H1 (cell line): Measurements from ENCODE around the gene ANO2. TPM values are rescaled to one million over a fixed set of nuclear protein-coding genes. Genes with fewer than 3 reads are reported as not detected.

Experiments used
- CTCF ChIA-PET: fragments of 300-600 bp; sonication (Branson Sonifier 250); formaldehyde crosslinking; loops from one replicate; lab custom pipeline; 2021; ENCODE audit not compliant: partially characterized antibody; lab: Charles Lee
- POLR2A ChIA-PET: fragments of 300-600 bp; sonication (Branson Sonifier 250); formaldehyde crosslinking; loops from one replicate; lab custom pipeline; 2021; ENCODE audit warnings: inconsistent platforms; ENCODE audit not compliant: partially characterized antibody; lab: Charles Lee
- DNase-seq, 2 experiments: peaks; one replicate each; pipeline versions ENCODE4 v3.0.0 to v3.0.0-alpha.2; 2010 to 2022; ENCODE audit warnings: low spot score in 2 of 2, low read depth in 1 of 2, mixed read lengths in 1 of 2
- FAIRE-seq: peaks from 2 replicates; lab custom pipeline; 2011; peaks lifted over from hg19 to GRCh38; lab: Jason Lieb, UNC
- H2AFZ ChIP-seq: 2 replicates; pipeline ENCODE4 v1.8.1; 2012; ENCODE audit warnings: low read length, inconsistent platforms
- H2AK5ac ChIP-seq: 2 replicates; pipeline ENCODE4 v1.6.1; 2013; ENCODE audit warnings: low read depth, low read length
- H2BK120ac ChIP-seq: replicated peaks from 2 replicates; pipeline ENCODE3; 2013; ENCODE audit warnings: low read depth, low read length, inconsistent platforms
- H2BK12ac ChIP-seq: 2 replicates; pipeline ENCODE4 v1.6.1; 2013; ENCODE audit warnings: low read depth, low read length
- H2BK15ac ChIP-seq: 2 replicates; pipeline ENCODE4 v1.6.1; 2013; ENCODE audit warnings: low read length
- H2BK20ac ChIP-seq: 2 replicates; pipeline ENCODE4 v1.6.1; 2013; ENCODE audit warnings: low read length
- H2BK5ac ChIP-seq: 2 replicates; pipeline ENCODE4 v1.6.1; 2013; ENCODE audit warnings: low read depth, low read length
- H3K14ac ChIP-seq: 2 replicates; pipeline ENCODE4 v1.6.1; 2013; ENCODE audit warnings: inconsistent platforms; ENCODE audit not compliant: insufficient read length
- H3K18ac ChIP-seq: 2 replicates; pipeline ENCODE4 v1.6.1; 2013; ENCODE audit warnings: low read length; ENCODE audit errors: extremely low read depth
- H3K23ac ChIP-seq: 2 replicates; pipeline ENCODE4 v1.6.1; 2013; ENCODE audit warnings: inconsistent platforms; ENCODE audit not compliant: insufficient read length
- H3K23me2 ChIP-seq: 2 replicates; pipeline ENCODE4 v1.6.1; 2013; ENCODE audit warnings: low read depth, low read length
- H3K27ac ChIP-seq: 2 replicates; pipeline ENCODE4 v1.6.1; 2011; ENCODE audit warnings: low read depth, low read length, inconsistent platforms
- H3K27me3 ChIP-seq, 4 experiments: replicated peaks in 1 of 4; 1 replicate in 1 of 4; 2 replicates in 3 of 4; pipeline versions ENCODE4 v1.6.1 to v1.8.1; 2011 to 2013; ENCODE audit warnings: low read length in 3 of 4, mild to moderate bottlenecking in 3 of 4, inconsistent platforms in 2 of 4, mixed read lengths in 2 of 4, moderate library complexity in 1 of 4; ENCODE audit not compliant: control insufficient read depth in 3 of 4, insufficient read depth in 3 of 4; ENCODE audit errors: extremely low read depth in 1 of 4
- H3K36me3 ChIP-seq, 4 experiments: 2 replicates each; pipeline versions ENCODE4 v1.6.1 to v1.8.1; 2011 to 2013; ENCODE audit warnings: mild to moderate bottlenecking in 4 of 4, low read length in 3 of 4, moderate library complexity in 2 of 4, control low read depth in 1 of 4, inconsistent platforms in 1 of 4; ENCODE audit not compliant: insufficient read depth in 4 of 4, control insufficient read depth in 2 of 4
- H3K4ac ChIP-seq: replicated peaks from 2 replicates; pipeline ENCODE3; 2013; ENCODE audit warnings: low read length, low read depth, mixed read lengths, inconsistent platforms; ENCODE audit not compliant: insufficient read length
- H3K4me1 ChIP-seq, 4 experiments: replicated peaks in 1 of 4; 1 replicate in 1 of 4; 2 replicates in 3 of 4; pipeline versions ENCODE4 v1.6.1 to v1.8.1; 2011 to 2013; ENCODE audit warnings: low read length in 3 of 4, inconsistent platforms in 2 of 4, mixed read lengths in 1 of 4; ENCODE audit not compliant: insufficient read depth in 4 of 4, control insufficient read depth in 3 of 4
- H3K4me2 ChIP-seq, 2 experiments: 2 replicates each; pipeline versions ENCODE4 v1.6.1 to v1.8.1; 2011 to 2013; ENCODE audit warnings: low read depth in 2 of 2, low read length in 2 of 2, control low read depth in 1 of 2, inconsistent platforms in 1 of 2, mild to moderate bottlenecking in 1 of 2; ENCODE audit not compliant: insufficient read depth in 1 of 2
- H3K4me3 ChIP-seq, 4 experiments: fragments of 200-600, 300-600 bp in 1 of 4; sonication (generic), shearing (Covaris generic), sonication (Bioruptor Twin) in 1 of 4; 2 replicates each; pipeline versions ENCODE4 v1.5.1 to v1.8.1; 2011 to 2016; ENCODE audit warnings: low read length in 4 of 4, low read depth in 3 of 4, control low read depth in 2 of 4, inconsistent platforms in 2 of 4, mild to moderate bottlenecking in 2 of 4, mixed read lengths in 1 of 4, moderate library complexity in 1 of 4; ENCODE audit not compliant: insufficient read depth in 2 of 4; ENCODE audit errors: extremely low read depth in 1 of 4
- H3K56ac ChIP-seq: replicated peaks from 2 replicates; pipeline ENCODE3; 2013; ENCODE audit warnings: low read depth, mild to moderate bottlenecking, mixed read lengths, low read length, inconsistent platforms; ENCODE audit not compliant: insufficient read length
- H3K79me1 ChIP-seq: 2 replicates; pipeline ENCODE4 v1.6.1; 2013; ENCODE audit warnings: low read depth, low read length, control low read depth
- H3K79me2 ChIP-seq, 2 experiments: 2 replicates each; pipeline versions ENCODE4 v1.6.1 to v1.8.1; 2012 to 2013; ENCODE audit warnings: low read length in 2 of 2, mild to moderate bottlenecking in 2 of 2, inconsistent platforms in 1 of 2; ENCODE audit not compliant: insufficient read depth in 2 of 2, control insufficient read depth in 1 of 2
- H3K9ac ChIP-seq, 4 experiments: replicated peaks in 1 of 4; 1 replicate in 1 of 4; 2 replicates in 3 of 4; pipeline versions ENCODE4 v1.6.1 to v1.8.1; 2011 to 2013; ENCODE audit warnings: low read depth in 3 of 4, low read length in 3 of 4, control low read depth in 2 of 4, mild to moderate bottlenecking in 2 of 4, moderate library complexity in 2 of 4, inconsistent platforms in 1 of 4; ENCODE audit errors: extremely low read depth in 1 of 4
- H3K9me3 ChIP-seq, 2 experiments: 2 replicates each; pipeline versions ENCODE4 v1.6.1 to v1.8.1; 2012 to 2013; ENCODE audit warnings: mild to moderate bottlenecking in 2 of 2, moderate library complexity in 2 of 2, control low read depth in 1 of 2, inconsistent platforms in 1 of 2, low read depth in 1 of 2, low read length in 1 of 2, mixed read lengths in 1 of 2; ENCODE audit not compliant: insufficient read depth in 2 of 2
- H4K20me1 ChIP-seq, 2 experiments: replicated peaks in 1 of 2; 2 replicates each; pipeline versions ENCODE3 to v1.8.1; 2011 to 2013; ENCODE audit warnings: inconsistent platforms in 2 of 2, low read length in 2 of 2, mild to moderate bottlenecking in 1 of 2; ENCODE audit not compliant: insufficient read depth in 2 of 2, control insufficient read depth in 1 of 2
- H4K5ac ChIP-seq: 2 replicates; pipeline ENCODE4 v1.6.1; 2013; ENCODE audit warnings: low read length, low read depth, mixed read lengths, inconsistent platforms; ENCODE audit not compliant: insufficient read length
- H4K8ac ChIP-seq: 2 replicates; pipeline ENCODE4 v1.8.0; 2013; ENCODE audit warnings: mild to moderate bottlenecking, moderate library complexity, low read length, inconsistent platforms; ENCODE audit not compliant: insufficient read depth; ENCODE audit errors: extremely low read depth
- H4K91ac ChIP-seq: replicated peaks from 2 replicates; pipeline ENCODE3; 2013; ENCODE audit warnings: low read length, mixed read lengths, inconsistent platforms; ENCODE audit not compliant: insufficient read length
- CHD2 ChIP-seq: IDR thresholded peaks from 2 replicates; pipeline ENCODE4 v1.6.1; 2012; ENCODE audit warnings: low read length, improper control_type of control experiment
- EP300 ChIP-seq, 2 experiments: IDR thresholded peaks; 1 replicate in 1 of 2; 2 replicates in 1 of 2; pipeline ENCODE4 v1.6.1; 2011 to 2012; ENCODE audit warnings: low read depth in 2 of 2, low read length in 2 of 2, mild to moderate bottlenecking in 2 of 2, borderline replicate concordance in 1 of 2, inconsistent platforms in 1 of 2, moderate library complexity in 1 of 2
- FOSL1 ChIP-seq: IDR thresholded peaks from 2 replicates; pipeline ENCODE4 v1.6.1; 2011; ENCODE audit warnings: mild to moderate bottlenecking, low read depth, low read length, moderate library complexity; ENCODE audit not compliant: insufficient read depth
- KDM4A ChIP-seq: IDR thresholded peaks from one replicate; pipeline ENCODE4 v1.7.1; 2012; ENCODE audit warnings: low read depth, mild to moderate bottlenecking, moderate library complexity, low read length, inconsistent platforms; ENCODE audit not compliant: severe bottlenecking
- MAX ChIP-seq: IDR thresholded peaks from 2 replicates; pipeline ENCODE4 v1.6.1; 2012; ENCODE audit warnings: inconsistent platforms
- NRF1 ChIP-seq: IDR thresholded peaks from 2 replicates; pipeline ENCODE4 v1.6.1; 2011; ENCODE audit warnings: mild to moderate bottlenecking, low read depth, low read length, improper control_type of control experiment
- RFX5 ChIP-seq: IDR thresholded peaks from 2 replicates; pipeline ENCODE4 v1.6.1; 2011; ENCODE audit warnings: low read depth, low read length, improper control_type of control experiment, borderline replicate concordance
- SIRT6 ChIP-seq: IDR thresholded peaks from one replicate; pipeline ENCODE4 v1.7.1; 2012; ENCODE audit warnings: low read length, inconsistent platforms
- SP4 ChIP-seq: IDR thresholded peaks from 2 replicates; pipeline ENCODE4 v1.6.1; 2012; ENCODE audit warnings: low read length, inconsistent platforms
- ZNF274 ChIP-seq: IDR thresholded peaks from 2 replicates; pipeline ENCODE4 v1.7.0; 2012; ENCODE audit warnings: low read length, borderline replicate concordance; ENCODE audit errors: extremely low read depth
- WGBS, 2 experiments: shearing (Covaris generic) in 1 of 2; methylation state at CpG; one replicate each; pipeline versions ENCODE4 v1.1.6 to v1.1.7; 2013 to 2015; ENCODE audit warnings: low lambda C conversion rate in 2 of 2, mixed read lengths in 2 of 2, inconsistent platforms in 1 of 2, low coverage in 1 of 2, missing lambda C conversion rate in 1 of 2; ENCODE audit not compliant: insufficient replicate concordance in 2 of 2, insufficient coverage in 1 of 2, insufficient read length in 1 of 2; ENCODE audit errors: extremely low coverage in 1 of 2, missing lambda C conversion rate in 1 of 2; 5-methylcytosine and 5-hydroxymethylcytosine counted together
- polyA plus RNA-seq, 7 experiments: library from polyadenylated mRNA; depleted of rRNA in 3 of 7; stranded (reverse) in 5 of 7; unstranded in 2 of 7; fragments of >200 nt in 5 of 7; fragments of 200-250 nt in 2 of 7; gene quantifications; 1 replicate in 5 of 7; 2 replicates in 1 of 7; 4 replicates in 1 of 7; pipeline versions ENCODE4 v1.2.1 to v1.2.3, GENCODE V29; 2011 to 2013; ENCODE audit warnings: missing spikeins in 2 of 7, mixed read lengths in 2 of 7
- total RNA-seq: library from RNA; stranded (reverse); fragmentation: NEBNext Ultra II Directional; extraction: Animal tissue kit (Norgen Biotek cat#: 25700); gene quantifications from 2 replicates; pipeline ENCODE4 v1.2.1, GENCODE V29; 2021
- TF ChIP-seq, protein P1 (sequence below): IDR thresholded peaks from 2 replicates; pipeline ENCODE4 v1.6.1; 2012; ENCODE audit warnings: low read length, inconsistent platforms

The ANO2 gene
- total and polyA plus RNA-seq, 2 of the 8 experiments (the other 6 are each of a cell fraction or from before 2014, with no cell fraction given) = 1.9 to 5.5 TPM

DNA sequence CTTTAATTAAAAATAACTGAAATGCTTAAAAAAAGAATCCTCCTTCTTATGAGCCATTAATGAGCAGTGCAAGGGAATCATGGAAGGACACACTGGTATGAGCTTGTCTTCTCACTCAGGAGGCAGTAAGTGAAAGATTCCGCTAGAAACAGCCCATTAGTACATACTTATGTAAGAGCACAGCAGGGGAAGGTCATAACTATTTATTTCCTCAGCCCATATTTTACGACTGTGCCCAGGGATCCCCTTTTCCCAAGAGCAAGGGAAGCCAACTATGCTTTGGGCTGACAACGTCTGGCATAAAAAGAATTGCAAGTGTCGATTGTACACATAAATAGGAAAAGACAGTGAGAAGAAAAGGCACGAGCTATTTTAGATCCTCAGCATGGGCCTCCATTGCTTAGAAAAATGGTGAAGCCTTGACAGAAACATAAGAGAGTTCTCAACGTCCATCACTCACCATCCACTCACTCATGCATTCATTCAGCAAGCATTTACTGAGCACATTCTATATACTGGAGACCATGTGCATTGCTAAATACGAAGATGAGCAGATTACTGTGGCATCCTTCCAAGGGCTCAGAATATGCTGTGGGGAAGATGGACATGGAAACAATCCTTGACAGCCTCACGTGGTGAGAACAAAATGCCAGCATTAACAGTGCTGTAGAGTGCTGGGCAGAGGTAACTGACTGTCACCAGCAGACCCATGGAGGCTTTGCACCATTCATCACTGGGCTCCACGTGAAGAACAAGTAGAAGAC is 360.5 kb downstream of the ANO2 start:
- no peaks in the 10 kb centered on the region for H3K9me3 ChIP-seq
- no peaks in the 10 kb centered on the region for H3K36me3 ChIP-seq
- H2BK5ac ChIP-seq = no peak overlapping the region
- no peak overlapping the region for H3K18ac ChIP-seq
- no peak overlapping the region for H2BK20ac ChIP-seq
- CTCF ChIA-PET = interaction anchor here (0.7 to 1.5 kb wide), 3 partner anchors 13 to 29 kb away, joined by 3 to 7 read pairs (median 3); no protein-coding TSS in a partner anchor
- no peak overlapping the region for H3K4me2 ChIP-seq
- no peak overlapping the region for H3K4me3 ChIP-seq
- no peak overlapping the region for H3K14ac ChIP-seq
- peaks cover 5 to 26% (median 10%) of the 10 kb centered on the region in 4 experiments for H3K4me1 ChIP-seq
- no peak overlapping the region for H3K4ac ChIP-seq
- H3K79me1 ChIP-seq = no peaks in the 10 kb centered on the region
- no peak overlapping the region for H3K56ac ChIP-seq
- no peaks in the 10 kb centered on the region for H3K79me2 ChIP-seq
- DNase-seq = no peak
- no peak overlapping the region for H3K9ac ChIP-seq
- H4K20me1 ChIP-seq = no peaks in the 10 kb centered on the region
- no peak overlapping the region for H2BK120ac ChIP-seq
- 87% methylated on average over 9 of the region's 9 CpGs; no CpG with 5 or more reads in 1 of the 2 experiments for WGBS, 2 experiments
- H2BK15ac ChIP-seq = no peak overlapping the region
- H4K91ac ChIP-seq = no peak overlapping the region
- H4K5ac ChIP-seq = no peak overlapping the region
- no peaks in the 10 kb centered on the region; the same call in 1 of the 2 replicates for H3K23me2 ChIP-seq
- FAIRE-seq = no peak
- H3K23ac ChIP-seq = no peak overlapping the region
- no peak overlapping the region for H2BK12ac ChIP-seq
- no peak overlapping the region for H4K8ac ChIP-seq
- POLR2A ChIA-PET = no interaction called here
- H2AFZ ChIP-seq = no peak overlapping the region
- H3K27me3 ChIP-seq = no peaks in the 10 kb centered on the region
- no peak overlapping the region for H3K27ac ChIP-seq
- H2AK5ac ChIP-seq = no peak overlapping the region
- no peak for TF ChIP-seq CHD2
- TF ChIP-seq RFX5 = no peak
- no peak for TF ChIP-seq SIRT6
- no peak for TF ChIP-seq ZNF274
- TF ChIP-seq MAX = no peak
- TF ChIP-seq, protein P1, sequence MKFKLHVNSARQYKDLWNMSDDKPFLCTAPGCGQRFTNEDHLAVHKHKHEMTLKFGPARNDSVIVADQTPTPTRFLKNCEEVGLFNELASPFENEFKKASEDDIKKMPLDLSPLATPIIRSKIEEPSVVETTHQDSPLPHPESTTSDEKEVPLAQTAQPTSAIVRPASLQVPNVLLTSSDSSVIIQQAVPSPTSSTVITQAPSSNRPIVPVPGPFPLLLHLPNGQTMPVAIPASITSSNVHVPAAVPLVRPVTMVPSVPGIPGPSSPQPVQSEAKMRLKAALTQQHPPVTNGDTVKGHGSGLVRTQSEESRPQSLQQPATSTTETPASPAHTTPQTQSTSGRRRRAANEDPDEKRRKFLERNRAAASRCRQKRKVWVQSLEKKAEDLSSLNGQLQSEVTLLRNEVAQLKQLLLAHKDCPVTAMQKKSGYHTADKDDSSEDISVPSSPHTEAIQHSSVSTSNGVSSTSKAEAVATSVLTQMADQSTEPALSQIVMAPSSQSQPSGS = no peak
- no peak for TF ChIP-seq SP4
- no peak for TF ChIP-seq KDM4A
- no peak for TF ChIP-seq EP300 (IDR thresholded peaks at IDR 0.05; ENCODE audit: borderline replicate concordance in 1 of 2, low read depth in 2 of 2, low read length in 2 of 2)
- no peak for TF ChIP-seq FOSL1
- no peak for TF ChIP-seq NRF1
